ENCODE measurements around the gene SLC25A30.

- no peak for TF ChIP-seq EZH2 (IDR thresholded peaks at IDR 0.05; ENCODE audit: insufficient read depth, poor library complexity, severe bottlenecking)
- no peak for TF ChIP-seq EZH2phosphoT487 (IDR thresholded peaks at IDR 0.05; ENCODE audit: insufficient read depth, low read depth)
Observed at GRCh38 chr13:45434556-45435371, 16.6 kb upstream of the SLC25A30 start.

Data from GM23248 (cell line).